NCI-H1417 (cell line): ENCODE measurements around the gene CEP126.

Source experiments
- DNase-seq, 3 experiments: peaks; one replicate each; lab custom pipeline; 2025; lab: John Stamatoyannopoulos, UW

The CEP126 gene

DNA sequence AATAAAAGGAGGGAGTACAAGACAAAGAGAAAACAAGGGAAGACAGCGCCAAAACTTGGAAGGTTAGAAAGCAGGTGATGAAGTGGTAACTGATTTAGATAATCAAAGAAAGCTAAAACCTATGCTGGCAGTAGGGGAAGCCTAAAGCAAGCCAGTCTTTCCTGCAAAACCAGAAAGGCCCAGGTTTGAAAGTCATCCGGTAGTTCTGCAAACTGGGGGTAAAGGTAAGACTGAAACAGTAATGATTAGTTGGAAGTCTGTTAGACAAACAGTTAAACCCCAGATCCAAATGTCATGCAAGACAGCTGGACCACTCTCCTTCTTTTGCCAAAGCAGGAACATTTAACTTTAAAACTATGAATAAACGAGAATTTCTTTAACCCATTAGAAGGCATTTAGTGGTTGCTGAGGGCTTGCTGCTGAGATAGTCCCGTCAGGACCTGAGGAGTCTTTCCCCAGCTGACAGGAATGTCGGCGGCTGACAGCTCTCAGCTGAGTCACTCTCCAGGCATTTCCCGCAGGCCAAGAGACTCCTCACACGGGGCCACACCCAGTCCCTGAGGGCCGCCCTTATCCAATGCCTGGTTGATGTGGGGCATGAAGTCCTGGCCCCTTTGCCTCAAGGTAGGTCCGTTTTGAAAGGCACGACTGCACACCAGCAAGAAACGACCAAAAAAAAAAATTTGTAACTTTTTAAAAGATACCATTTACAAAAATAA lies 96.1 kb downstream of the CEP126 start:
- DNase-seq = peak in 1 of 3 experiments; percentile 38

DNA sequence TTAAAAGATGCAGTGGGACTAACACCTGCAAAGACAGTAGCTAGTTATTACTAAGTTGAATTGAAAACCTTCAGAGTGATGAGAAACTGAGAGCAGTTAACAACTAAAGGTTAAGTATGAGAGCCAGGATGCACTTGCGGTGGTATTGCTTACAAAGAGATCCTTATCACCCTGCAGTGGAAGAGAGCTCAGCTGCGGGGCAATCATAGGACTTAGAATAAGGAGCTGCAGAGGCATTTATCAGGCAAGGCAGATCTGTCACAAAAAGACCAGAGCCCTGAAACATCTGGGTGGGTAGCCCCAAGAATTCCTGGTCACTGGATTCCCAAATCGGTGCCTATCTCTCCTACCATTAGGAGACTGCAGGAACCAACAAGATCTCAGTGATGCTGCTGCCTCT lies 98.1 kb downstream of the CEP126 start:
- no peak for DNase-seq

- no peak for DNase-seq
Observed at GRCh38 chr11:102014756-102015155, 99.9 kb downstream of the CEP126 start.

GRCh38 chr11:102017026-102017425 lies 102.2 kb downstream of the CEP126 start:
- no peak for DNase-seq

DNA sequence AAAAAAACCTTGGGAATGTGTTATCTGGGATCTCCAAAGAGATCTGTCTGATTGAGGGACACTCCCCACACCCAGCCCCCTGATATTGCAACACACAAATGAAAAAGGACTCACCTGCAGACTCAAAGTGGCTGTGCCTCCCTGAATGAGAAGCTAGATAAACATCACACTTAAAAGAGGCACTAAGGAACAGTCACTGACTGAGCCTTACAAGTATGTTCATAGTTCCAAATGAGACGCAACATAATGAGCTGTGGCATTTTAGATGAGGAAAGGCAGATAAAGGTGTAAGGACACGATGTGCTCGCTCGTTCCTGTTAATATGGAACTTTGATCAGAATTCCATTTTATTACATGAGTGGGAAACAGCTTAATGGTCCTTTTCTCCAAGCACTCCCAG lies 111.4 kb downstream of the CEP126 start:
- no peak for DNase-seq

DNA sequence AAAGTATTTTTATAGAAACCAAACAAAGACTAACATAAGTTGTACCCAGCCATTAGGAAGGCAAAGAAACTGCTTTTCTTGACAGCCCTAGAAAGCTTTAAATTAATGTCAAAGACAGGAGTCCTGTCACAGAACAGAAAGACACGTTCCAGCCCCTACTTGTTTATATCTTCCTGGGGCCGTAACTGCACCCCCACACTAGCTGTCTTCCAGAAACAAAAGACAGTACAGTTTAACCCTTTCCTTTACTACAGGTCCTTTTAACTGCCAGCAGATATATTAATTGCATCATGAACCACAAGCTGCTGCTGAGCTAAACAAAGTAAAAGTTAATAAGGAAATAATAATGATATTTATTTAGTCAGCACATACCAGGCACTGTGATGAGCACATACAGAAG lies 112.1 kb downstream of the CEP126 start:
- no peak for DNase-seq

DNA sequence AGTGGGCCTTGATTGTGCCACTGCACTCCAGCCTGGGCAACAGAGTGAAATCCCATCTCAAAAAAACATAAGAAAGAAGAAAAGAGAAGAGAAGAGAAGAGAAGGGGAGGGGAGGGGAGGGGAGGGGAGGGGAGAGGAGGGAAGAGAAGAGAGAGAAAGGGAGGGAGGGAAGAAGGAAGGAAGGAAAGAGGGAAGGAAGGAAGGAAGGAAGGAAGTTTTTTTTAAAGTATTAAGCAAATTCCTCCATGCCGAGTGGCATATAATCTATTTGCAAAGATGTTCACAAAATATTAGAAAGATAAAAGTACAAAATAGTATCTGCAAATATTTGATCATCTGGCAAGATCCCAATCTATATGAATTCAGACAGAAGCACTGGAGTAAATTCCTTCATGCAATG lies 121.9 kb downstream of the CEP126 start:
- no peak for DNase-seq

DNA sequence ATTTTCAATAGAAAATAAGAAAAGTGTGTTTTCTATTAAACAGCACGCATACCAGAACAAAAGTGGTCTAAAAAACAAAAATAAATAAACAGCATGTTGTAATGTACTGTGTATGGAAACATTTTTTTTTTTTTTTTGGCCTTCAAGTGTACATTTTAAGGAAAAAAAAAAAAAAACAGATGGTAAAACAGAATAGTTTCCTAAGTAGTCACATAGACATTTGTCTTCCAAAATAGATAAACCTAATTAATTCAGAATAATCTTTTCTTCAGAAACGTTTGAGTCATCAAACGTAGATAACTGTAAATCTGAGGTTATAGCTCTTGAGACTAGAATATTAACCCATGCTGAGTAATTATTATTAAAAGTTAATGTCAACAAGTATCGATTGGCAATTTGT lies 132.0 kb downstream of the CEP126 start:
- DNase-seq = no peak

DNA sequence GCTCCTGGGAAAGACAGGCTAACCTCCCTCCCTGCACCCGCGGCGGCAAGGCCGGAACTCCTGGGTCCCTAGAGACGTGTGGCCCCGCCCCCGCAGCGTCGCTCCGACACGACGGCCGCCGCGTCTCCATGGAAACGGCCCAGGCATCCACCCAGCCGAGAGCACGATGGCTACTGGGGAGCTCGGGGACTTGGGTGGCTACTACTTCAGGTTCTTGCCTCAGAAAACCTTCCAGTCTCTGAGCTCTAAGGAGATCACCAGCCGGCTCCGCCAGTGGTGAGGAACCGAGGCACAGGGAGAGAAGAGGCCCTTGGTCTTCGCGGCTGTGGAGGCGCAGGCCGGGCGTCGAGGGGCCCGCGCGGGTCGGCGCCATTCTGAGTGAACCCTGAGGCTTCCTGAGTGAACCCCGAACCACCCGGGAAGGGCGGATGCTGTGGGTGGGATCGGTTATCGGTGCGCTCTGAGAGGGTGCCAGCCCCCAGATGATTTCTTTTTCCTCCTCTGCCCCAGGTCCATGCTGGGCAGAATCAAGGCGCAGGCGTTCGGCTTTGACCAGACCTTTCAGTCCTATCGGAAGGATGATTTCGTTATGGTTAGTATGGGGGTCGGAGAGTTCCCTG lies 132.6 kb downstream of the CEP126 start, which contains the start of gene CFAP300:
CFAP300 (plus strand) TSS at position 133 of the 620 bp plus-strand sequence; CDS start at position 167, 34 bp downstream.
- DNase-seq = peak; percentile 91 to 97 (median 94)
